RPMI7951 (cell line): ENCODE data around the gene MAGI1. TPM values are rescaled to one million over a fixed set of nuclear protein-coding genes. Genes with fewer than 3 reads are reported as not detected.
"Not testable (repeated sequence)": the region's sequence is repeated elsewhere in the genome, so short reads cannot be mapped to it uniquely, and the experiment has no call there.

Experiments
- DNase-seq: peaks from one replicate; pipeline ENCODE4 v3.0.0-alpha.2; 2012; ENCODE audit warnings: low read depth
- total RNA-seq: library from RNA; depleted of rRNA; stranded (reverse); fragments of >200 nt; shearing (Covaris generic); gene quantifications from 2 replicates; pipeline ENCODE4 v1.2.3, GENCODE V29; 2014

MAGI1 gene
- total RNA-seq, 1 experiment from 2014 or later = 4.1 TPM

DNA sequence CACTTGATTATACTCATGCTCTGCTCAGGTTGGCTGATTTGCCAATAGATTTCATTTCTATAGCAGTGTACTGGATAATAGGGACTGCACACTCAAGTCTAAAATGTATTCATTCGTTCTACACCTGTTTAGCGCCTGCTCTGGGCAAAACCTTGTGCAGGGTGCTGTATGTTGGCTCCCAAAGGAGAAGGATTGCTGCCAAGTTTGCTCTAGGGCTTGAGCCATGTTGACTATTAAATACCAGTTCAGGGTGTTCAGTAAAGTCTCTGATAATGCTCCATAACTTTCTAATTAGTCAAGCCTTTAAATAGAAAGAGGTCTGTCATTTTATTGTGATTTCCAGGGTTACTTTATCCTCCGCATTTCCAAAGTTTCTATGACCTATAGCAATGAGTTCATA is 470.2 kb downstream of the MAGI1 start:
- no peak for DNase-seq

DNA sequence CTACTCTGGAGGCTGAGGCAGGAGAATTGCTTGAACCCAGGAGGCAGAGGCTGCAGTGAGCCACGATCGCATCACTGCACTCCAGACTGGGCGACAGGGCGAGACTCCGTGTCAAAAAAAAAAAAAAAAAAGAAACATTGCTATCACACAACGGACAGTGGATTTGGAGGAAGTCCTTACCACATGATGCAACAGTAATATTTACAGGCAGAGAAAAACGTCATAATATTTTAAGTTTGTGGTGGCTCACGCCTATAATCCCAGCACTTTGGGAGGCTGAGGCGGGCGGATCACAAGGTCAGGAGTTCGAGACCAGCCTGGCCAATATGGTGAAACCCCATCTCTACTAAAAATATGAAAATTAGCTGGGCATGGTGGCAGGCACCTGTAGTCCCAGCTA is 473.0 kb downstream of the MAGI1 start:
- DNase-seq = not testable (repeated sequence)

- DNase-seq = no peak
Observed at GRCh38 chr3:65564483-65564882, 474.2 kb downstream of the MAGI1 start.

DNA sequence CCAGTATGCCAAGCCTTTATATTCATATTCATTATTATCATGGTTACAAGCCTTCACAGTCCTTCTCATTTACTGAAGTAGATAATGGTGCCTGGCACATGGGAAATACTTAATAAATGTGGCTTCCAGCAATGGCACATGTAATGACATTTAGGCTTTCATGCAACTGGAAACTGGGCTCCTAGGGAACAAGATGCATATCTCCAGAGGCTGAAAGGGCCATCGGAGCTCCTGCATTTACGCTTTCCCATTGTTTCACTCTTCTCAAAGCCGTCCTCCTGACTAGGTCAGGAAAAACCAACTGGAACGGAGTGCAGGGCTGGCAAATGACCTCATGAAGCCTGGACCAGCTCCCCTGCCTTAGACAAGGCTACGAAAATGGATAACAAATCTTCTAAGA is 474.9 kb downstream of the MAGI1 start:
- DNase-seq = no peak

DNA sequence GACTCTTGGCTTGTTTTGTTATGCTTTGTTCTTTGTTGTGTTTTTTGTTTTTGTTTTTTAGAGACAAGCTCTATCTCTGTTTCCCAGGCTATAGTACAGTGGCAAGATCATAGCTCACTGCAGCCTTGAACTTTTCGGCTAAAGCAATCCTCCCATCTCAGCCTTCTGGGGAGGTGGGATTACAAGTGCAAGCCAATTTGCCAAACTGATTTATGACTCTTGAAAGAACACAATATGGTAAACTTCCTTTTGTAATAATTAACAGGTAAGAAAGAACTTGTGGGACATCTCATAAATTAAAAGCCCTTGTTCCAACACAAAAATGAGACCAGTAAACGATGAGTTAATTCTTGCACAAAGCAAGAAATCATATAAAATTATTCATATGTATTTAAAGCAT is 476.3 kb downstream of the MAGI1 start:
- no peak for DNase-seq

- DNase-seq = no peak
Observed at GRCh38 chr3:65561617-65562016, 477.1 kb downstream of the MAGI1 start.

- no peak for DNase-seq
Observed at GRCh38 chr3:65560901-65561300, 477.8 kb downstream of the MAGI1 start.

- DNase-seq = no peak
Observed at GRCh38 chr3:65560133-65560532, 478.6 kb downstream of the MAGI1 start.

- DNase-seq = no peak
Observed at GRCh38 chr3:65559643-65560042, 479.1 kb downstream of the MAGI1 start.

DNA sequence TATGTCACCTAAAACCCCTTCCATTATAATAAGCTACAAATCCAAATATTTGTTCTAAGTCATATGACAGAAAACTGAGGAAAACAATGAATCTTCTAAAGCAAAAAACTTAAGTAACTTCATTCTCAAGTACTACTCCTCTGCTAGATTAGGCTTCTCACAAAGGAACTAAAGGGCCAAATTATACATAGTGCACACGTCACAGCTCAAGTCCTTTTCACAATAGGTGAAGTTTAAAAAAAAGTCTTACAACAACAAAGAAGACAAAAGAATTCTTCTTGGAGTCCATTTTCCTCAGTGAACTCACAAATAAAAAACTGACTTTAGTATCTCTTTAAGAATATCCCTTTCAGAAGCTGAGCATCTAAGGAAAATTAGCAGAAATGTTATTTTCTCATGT is 479.9 kb downstream of the MAGI1 start:
- DNase-seq = no peak

GRCh38 chr3:65557899-65558564 is 480.7 kb downstream of the MAGI1 start:
- DNase-seq = no peak

GRCh38 chr3:65556934-65557577 is 481.7 kb downstream of the MAGI1 start:
- no peak for DNase-seq

DNA sequence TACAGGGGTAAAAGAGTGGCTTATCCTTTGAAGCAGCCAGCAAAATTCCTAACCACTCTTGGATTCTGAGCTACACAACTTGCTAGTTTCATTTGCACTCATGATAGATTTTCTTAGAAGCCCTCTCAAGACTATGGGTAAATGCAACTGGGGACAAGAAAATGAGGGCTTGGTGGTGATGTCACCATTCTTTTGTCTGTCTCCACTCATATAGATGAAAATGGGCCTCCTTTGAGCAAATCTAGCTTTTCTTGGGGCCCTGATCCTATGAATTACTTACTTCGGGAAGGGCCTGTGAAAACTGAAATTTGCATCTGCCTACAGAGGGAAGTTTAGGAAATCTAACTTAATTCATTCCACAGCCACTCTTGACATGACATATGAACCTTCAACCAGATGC is 486.3 kb downstream of the MAGI1 start:
- no peak for DNase-seq

DNA sequence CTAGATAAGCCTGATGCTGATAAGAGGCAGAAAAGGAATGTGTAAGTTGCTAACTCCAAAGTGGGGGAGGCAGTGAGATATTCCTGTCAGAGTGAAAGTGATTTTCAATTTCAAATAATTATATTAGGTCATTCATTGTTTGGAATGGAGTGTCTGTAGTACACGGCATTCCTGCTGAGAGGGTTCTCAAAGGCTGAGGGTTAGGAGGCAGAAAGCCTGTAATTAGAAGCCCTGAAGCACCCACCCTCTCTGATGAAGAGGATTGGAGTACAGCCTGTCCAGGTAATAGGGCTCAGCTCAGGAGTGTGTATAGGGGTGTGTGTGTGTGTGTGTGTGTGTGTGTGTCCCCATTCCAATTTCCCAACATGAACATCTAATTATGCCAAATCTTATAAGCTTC is 486.8 kb downstream of the MAGI1 start:
- DNase-seq = no peak

GRCh38 chr3:65550137-65550536 is 488.6 kb downstream of the MAGI1 start:
- DNase-seq = no peak

DNA sequence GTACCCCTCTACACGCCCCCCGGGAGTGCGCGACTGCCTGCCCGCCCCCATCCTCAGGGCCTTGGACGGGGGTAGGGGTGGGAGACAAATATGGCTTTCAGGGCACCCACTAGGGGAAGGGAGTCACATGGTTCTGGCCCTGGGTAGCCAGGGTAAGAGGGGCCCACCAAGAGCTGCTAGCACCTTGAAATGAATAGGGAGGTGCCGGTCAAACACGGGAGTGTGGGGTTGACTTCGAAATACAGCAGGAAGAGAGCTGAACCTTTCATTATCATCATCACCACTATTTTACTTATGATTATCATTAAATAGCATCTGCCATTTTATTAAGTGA is 489.1 kb downstream of the MAGI1 start:
- DNase-seq = no peak

GRCh38 chr3:65548848-65549625 is 489.7 kb downstream of the MAGI1 start:
- no peak for DNase-seq

DNA sequence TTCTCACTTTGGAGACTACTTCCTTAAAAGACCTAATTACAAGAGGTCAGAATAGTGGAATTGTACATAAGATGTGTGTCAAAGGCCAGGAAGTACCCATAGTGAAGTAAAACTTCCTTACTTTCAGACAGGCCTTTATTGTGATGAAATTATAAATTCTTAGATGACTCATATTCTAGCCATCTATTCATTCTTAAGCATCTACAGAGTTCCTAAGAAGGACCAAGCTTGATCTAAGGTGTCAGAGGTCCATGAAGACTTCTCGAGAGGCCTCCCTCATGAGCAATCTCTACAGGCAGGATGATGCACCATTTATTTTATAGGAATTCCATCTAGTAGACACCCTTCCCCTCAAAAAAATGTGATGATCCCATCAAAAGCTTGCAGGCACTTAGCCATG is 493.3 kb downstream of the MAGI1 start:
- DNase-seq = no peak

DNA sequence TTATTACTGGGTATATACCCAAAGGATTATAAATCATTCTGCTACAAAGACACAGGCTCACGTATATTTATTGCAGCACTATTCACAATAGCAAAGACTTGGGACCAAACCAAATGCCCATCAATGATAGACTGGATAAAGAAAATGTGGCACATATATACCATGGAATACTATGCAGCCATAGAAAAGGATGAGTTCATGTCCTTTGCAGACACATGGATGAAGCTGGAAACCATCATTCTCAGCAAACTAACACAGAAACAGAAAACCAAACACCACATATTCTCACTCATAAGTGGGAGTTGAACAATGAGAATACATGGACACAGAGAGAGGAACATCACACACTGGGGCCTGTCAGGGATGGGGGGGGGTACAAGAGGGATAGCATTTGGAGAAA is 495.3 kb downstream of the MAGI1 start:
- not testable (repeated sequence) for DNase-seq

GRCh38 chr3:65540666-65541065 is 498.1 kb downstream of the MAGI1 start:
- DNase-seq = no peak

DNA sequence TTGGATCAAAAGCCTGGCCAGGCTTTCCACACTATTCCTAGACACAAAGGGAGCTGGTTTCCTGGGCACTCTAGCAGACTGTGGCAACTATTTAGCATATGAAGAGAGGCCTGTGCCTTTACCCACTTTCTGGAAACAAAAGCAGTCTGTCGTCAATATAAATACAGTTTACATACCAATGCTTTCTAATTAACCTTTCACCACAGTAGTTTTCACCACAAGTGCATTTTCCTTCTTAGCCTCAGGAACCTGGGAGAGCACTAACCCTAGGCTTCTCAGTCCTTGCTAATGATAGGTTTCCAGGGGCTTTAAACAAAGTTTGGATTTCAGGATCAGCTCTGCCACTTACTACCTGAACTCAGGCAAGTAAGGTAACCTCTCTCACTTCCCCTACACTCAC is 499.1 kb downstream of the MAGI1 start:
- DNase-seq = no peak

DNA sequence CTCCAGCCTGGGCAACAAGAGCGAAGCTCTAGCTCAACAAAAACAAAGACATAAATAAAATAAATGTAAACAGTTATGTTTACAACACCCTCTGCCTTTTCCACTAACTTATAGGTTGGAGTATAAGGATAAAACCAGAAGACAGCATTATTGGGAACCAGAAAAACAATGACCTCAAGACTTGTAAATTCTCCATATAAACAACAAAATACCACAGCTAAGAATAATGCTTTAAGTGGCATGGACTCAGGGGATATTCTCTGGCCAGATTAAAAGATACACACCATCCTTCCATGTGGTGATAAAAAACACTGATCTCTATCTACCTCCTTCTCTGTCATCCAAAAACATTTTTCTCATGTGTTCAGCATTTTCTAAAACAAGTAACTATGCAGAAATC is 500.6 kb downstream of the MAGI1 start:
- DNase-seq = no peak

- no peak for DNase-seq
Observed at GRCh38 chr3:65537109-65537508, 501.6 kb downstream of the MAGI1 start.
